ENCODE measurements around the gene CEBPB.

The CEBPB gene

GRCh38 chr20:50224531-50225255 lies 34.1 kb downstream of the CEBPB start:
- peaks cover 8% of the 10 kb centered on the region for H3K4me1 Mint-ChIP-seq
- H3K9me3 Mint-ChIP-seq, result no peaks in the 10 kb centered on the region
- no peaks in the 10 kb centered on the region for H3K36me3 Mint-ChIP-seq (ENCODE audit: low read depth)
- TF ChIP-seq CTCF (IDR thresholded peaks at IDR 0.05; ENCODE audit: unreplicated experiment in 3 of 3), result no peak
- H3K27me3 Mint-ChIP-seq (ENCODE audit: low read depth), result peaks cover 4% of the 10 kb centered on the region
- H3K27ac Mint-ChIP-seq, result peak overlapping the region in 2 of 3 experiments; percentile 34 to 44
- no peak overlapping the region for H3K4me3 Mint-ChIP-seq

- Mint-ChIP-seq H3K27ac (no peak overlapping the region), H3K4me1 (peaks cover 8% of the 10 kb centered on the region), H3K9me3 (no peaks in the 10 kb centered on the region), H3K36me3 (ENCODE audit: low read depth) (no peaks in the 10 kb centered on the region), H3K27me3 (ENCODE audit: low read depth) (peaks cover 4% of the 10 kb centered on the region), H3K4me3 (no peak overlapping the region)
- TF ChIP-seq CTCF (IDR thresholded peaks at IDR 0.05; ENCODE audit: unreplicated experiment in 3 of 3), result no peak
These were observed 35.7 kb downstream of the CEBPB start for GRCh38 chr20:50226093-50226974.

GRCh38 chr20:50227506-50227905 lies 36.9 kb downstream of the CEBPB start:
- TF ChIP-seq CTCF (IDR thresholded peaks at IDR 0.05; ENCODE audit: unreplicated experiment in 3 of 3), result no peak
- Mint-ChIP-seq H3K36me3 (ENCODE audit: low read depth) (no peaks in the 10 kb centered on the region), H3K4me1 (peaks cover 8% of the 10 kb centered on the region), H3K9me3 (no peaks in the 10 kb centered on the region), H3K27me3 (ENCODE audit: low read depth) (peaks cover 4% of the 10 kb centered on the region), H3K27ac (no peak overlapping the region), H3K4me3 (no peak overlapping the region)

- no peaks in the 10 kb centered on the region for H3K9me3 Mint-ChIP-seq
- peaks cover 4% of the 10 kb centered on the region for H3K27me3 Mint-ChIP-seq (ENCODE audit: low read depth)
- no peaks in the 10 kb centered on the region for H3K36me3 Mint-ChIP-seq (ENCODE audit: low read depth)
- no peak overlapping the region for H3K27ac Mint-ChIP-seq
- peaks cover 8% of the 10 kb centered on the region for H3K4me1 Mint-ChIP-seq
- no peak overlapping the region for H3K4me3 Mint-ChIP-seq
- TF ChIP-seq CTCF (IDR thresholded peaks at IDR 0.05; ENCODE audit: unreplicated experiment in 3 of 3), result no peak
These were observed 38.6 kb downstream of the CEBPB start for GRCh38 chr20:50229156-50229607.

GRCh38 chr20:50230184-50230583 lies 39.6 kb downstream of the CEBPB start:
- H3K4me1 Mint-ChIP-seq, result no peaks in the 10 kb centered on the region
- no peak overlapping the region for H3K27ac Mint-ChIP-seq
- no peaks in the 10 kb centered on the region for H3K9me3 Mint-ChIP-seq
- H3K27me3 Mint-ChIP-seq (ENCODE audit: low read depth), result peaks cover 4% of the 10 kb centered on the region
- no peaks in the 10 kb centered on the region for H3K36me3 Mint-ChIP-seq (ENCODE audit: low read depth)
- no peak overlapping the region for H3K4me3 Mint-ChIP-seq
- no peak for TF ChIP-seq CTCF (IDR thresholded peaks at IDR 0.05; ENCODE audit: unreplicated experiment in 3 of 3)

Measured in nephron (organoid).